Measurements from ENCODE around the gene ADAMTS10.
"Not testable (repeated sequence)": the region's sequence is repeated elsewhere in the genome, so short reads cannot be mapped to it uniquely, and the experiment has no call there.

The ADAMTS10 gene

GRCh38 chr19:8566855-8567254 lies 43.7 kb downstream of the ADAMTS10 start:
- DNase-seq (ENCODE audit: extremely low read depth in 1 of 2, low read depth in 1 of 2), result no peak

GRCh38 chr19:8564866-8565265 lies 45.6 kb downstream of the ADAMTS10 start:
- DNase-seq (ENCODE audit: extremely low read depth in 1 of 2, low read depth in 1 of 2), result not testable (repeated sequence)

- DNase-seq (ENCODE audit: extremely low read depth in 1 of 2, low read depth in 1 of 2), result no peak
Measured at GRCh38 chr19:8561075-8561764, 49.3 kb downstream of the ADAMTS10 start.

- no peak for DNase-seq (ENCODE audit: extremely low read depth in 1 of 2, low read depth in 1 of 2)
Measured at GRCh38 chr19:8558325-8558724, 52.2 kb downstream of the ADAMTS10 start.

- DNase-seq (ENCODE audit: extremely low read depth in 1 of 2, low read depth in 1 of 2), result no peak
Measured at GRCh38 chr19:8557642-8558238, 52.8 kb downstream of the ADAMTS10 start.

GRCh38 chr19:8553729-8554128 lies 56.8 kb downstream of the ADAMTS10 start:
- DNase-seq (ENCODE audit: extremely low read depth in 1 of 2, low read depth in 1 of 2), result not testable (repeated sequence)

GRCh38 chr19:8552810-8553209 lies 57.7 kb downstream of the ADAMTS10 start:
- DNase-seq (ENCODE audit: extremely low read depth in 1 of 2, low read depth in 1 of 2), result no peak

- no peak for DNase-seq (ENCODE audit: extremely low read depth in 1 of 2, low read depth in 1 of 2)
Measured at GRCh38 chr19:8550070-8550469, 60.4 kb downstream of the ADAMTS10 start.

- no peak for DNase-seq (ENCODE audit: extremely low read depth in 1 of 2, low read depth in 1 of 2)
Measured at GRCh38 chr19:8545743-8546142, 64.8 kb downstream of the ADAMTS10 start.

GRCh38 chr19:8544168-8544567 lies 66.3 kb downstream of the ADAMTS10 start:
- DNase-seq (ENCODE audit: extremely low read depth in 1 of 2, low read depth in 1 of 2), result no peak

- no peak for DNase-seq (ENCODE audit: extremely low read depth in 1 of 2, low read depth in 1 of 2)
Measured at GRCh38 chr19:8539621-8540149, 70.8 kb downstream of the ADAMTS10 start.

GRCh38 chr19:8537099-8537498 lies 73.4 kb downstream of the ADAMTS10 start:
- DNase-seq (ENCODE audit: extremely low read depth in 1 of 2, low read depth in 1 of 2), result no peak

GRCh38 chr19:8536282-8536681 lies 74.2 kb downstream of the ADAMTS10 start:
- no peak for DNase-seq (ENCODE audit: extremely low read depth in 1 of 2, low read depth in 1 of 2)

GRCh38 chr19:8532225-8532624 lies 78.3 kb downstream of the ADAMTS10 start:
- DNase-seq (ENCODE audit: extremely low read depth in 1 of 2, low read depth in 1 of 2), result no peak

- DNase-seq (ENCODE audit: extremely low read depth in 1 of 2, low read depth in 1 of 2), result no peak
Measured at GRCh38 chr19:8531470-8531869, 79.0 kb downstream of the ADAMTS10 start.

Measured in activated CD8-positive, alpha-beta memory T cell treated with anti-CD3 and anti-CD28 coated beads for 1 hour (primary cell).